Activated B cell treated with CpG ODN at 0.5 μM for 24 hours (primary cell): ENCODE measurements around the gene BRD7. TPM values are rescaled to one million over a fixed set of nuclear protein-coding genes. Genes with fewer than 3 reads are reported as not detected.
A peak's percentile ranks its signal among the peaks of the same experiment; 100 is the strongest.

Source experiments
- ATAC-seq: fragments of 200-7000 bp; cut with Tn5 transposase; one replicate; pipeline ENCODE4 v1.10.0; 2021; ENCODE audit warnings: low read depth, mild to moderate bottlenecking, moderate library complexity
- CTCF ChIA-PET: fragments of 350-600 bp; sonication (Branson Sonifier 250); formaldehyde crosslinking; loops from one replicate; lab custom pipeline; 2021; ENCODE audit warnings: antibody characterized with exemption; lab: Charles Lee
- POLR2A ChIA-PET: fragments of 350-600 bp; sonication (Branson Sonifier 250); formaldehyde crosslinking; loops from one replicate; lab custom pipeline; 2021; ENCODE audit warnings: antibody characterized with exemption; lab: Charles Lee
- DNase-seq: peaks from one replicate; pipeline ENCODE4 v3.0.0; 2022
- H3K27ac Mint-ChIP-seq: one replicate; pipeline ENCODE4 v1.8.0; 2020; ENCODE audit warnings: mixed read lengths
- H3K27me3 Mint-ChIP-seq: one replicate; pipeline ENCODE4 v1.8.0; 2021; ENCODE audit warnings: mixed read lengths
- H3K36me3 Mint-ChIP-seq: one replicate; pipeline ENCODE4 v1.8.0; 2021; ENCODE audit warnings: low read depth, mixed read lengths
- H3K4me1 Mint-ChIP-seq: one replicate; pipeline ENCODE4 v1.8.0; 2021; ENCODE audit warnings: mixed read lengths
- H3K4me3 Mint-ChIP-seq: one replicate; pipeline ENCODE4 v1.8.0; 2020; ENCODE audit warnings: mild to moderate bottlenecking, mixed read lengths
- H3K9me3 Mint-ChIP-seq: one replicate; pipeline ENCODE4 v1.8.0; 2020; ENCODE audit warnings: mixed read lengths
- intact Hi-C: fragments of 100-400 bp; cut with micrococcal nuclease; formaldehyde crosslinking; loops from one replicate; pipeline ENCODE4 v1.15.1; 2024
- total RNA-seq: library from RNA; stranded (reverse); gene quantifications from 2 replicates; pipeline ENCODE4 v1.2.3, GENCODE V29; 2022
- TF ChIP-seq, protein P1 (sequence below): fragments of 200-600 bp; IDR thresholded peaks from one replicate; pipeline ENCODE4 v1.8.0; 2022; ENCODE audit warnings: antibody characterized with exemption, mild to moderate bottlenecking

BRD7 gene
- total RNA-seq, 1 donor from 2014 or later = 65.2 TPM

- Mint-ChIP-seq H3K27ac (no peak overlapping the region), H3K4me1 (peaks cover 12% of the 10 kb centered on the region), H3K36me3 (peaks cover 65% of the 10 kb centered on the region), H3K4me3 (no peak overlapping the region), H3K27me3 (no peaks in the 10 kb centered on the region), H3K9me3 (no peaks in the 10 kb centered on the region)
- TF ChIP-seq, protein P1, sequence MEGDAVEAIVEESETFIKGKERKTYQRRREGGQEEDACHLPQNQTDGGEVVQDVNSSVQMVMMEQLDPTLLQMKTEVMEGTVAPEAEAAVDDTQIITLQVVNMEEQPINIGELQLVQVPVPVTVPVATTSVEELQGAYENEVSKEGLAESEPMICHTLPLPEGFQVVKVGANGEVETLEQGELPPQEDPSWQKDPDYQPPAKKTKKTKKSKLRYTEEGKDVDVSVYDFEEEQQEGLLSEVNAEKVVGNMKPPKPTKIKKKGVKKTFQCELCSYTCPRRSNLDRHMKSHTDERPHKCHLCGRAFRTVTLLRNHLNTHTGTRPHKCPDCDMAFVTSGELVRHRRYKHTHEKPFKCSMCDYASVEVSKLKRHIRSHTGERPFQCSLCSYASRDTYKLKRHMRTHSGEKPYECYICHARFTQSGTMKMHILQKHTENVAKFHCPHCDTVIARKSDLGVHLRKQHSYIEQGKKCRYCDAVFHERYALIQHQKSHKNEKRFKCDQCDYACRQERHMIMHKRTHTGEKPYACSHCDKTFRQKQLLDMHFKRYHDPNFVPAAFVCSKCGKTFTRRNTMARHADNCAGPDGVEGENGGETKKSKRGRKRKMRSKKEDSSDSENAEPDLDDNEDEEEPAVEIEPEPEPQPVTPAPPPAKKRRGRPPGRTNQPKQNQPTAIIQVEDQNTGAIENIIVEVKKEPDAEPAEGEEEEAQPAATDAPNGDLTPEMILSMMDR = no peak
- POLR2A ChIA-PET = no interaction called here
- CTCF ChIA-PET = no interaction called here
- no peak for DNase-seq
- intact Hi-C loops = no loop called here
- no peak for ATAC-seq
These were observed 78.6 kb downstream of the BRD7 start for GRCh38 chr16:50289950-50290764.

- POLR2A ChIA-PET = no interaction called here
- no peak overlapping the region for H3K4me3 Mint-ChIP-seq
- CTCF ChIA-PET = no interaction called here
These were observed 79.9 kb downstream of the BRD7 start for GRCh38 chr16:50288920-50289319.

GRCh38 chr16:50288026-50288425 lies 80.8 kb downstream of the BRD7 start:
- intact Hi-C loops = no loop called here
- H3K27ac Mint-ChIP-seq = no peak overlapping the region
- ATAC-seq = no peak
- DNase-seq = no peak
- H3K9me3 Mint-ChIP-seq = no peaks in the 10 kb centered on the region
- peaks cover 34% of the 10 kb centered on the region for H3K4me1 Mint-ChIP-seq
- CTCF ChIA-PET = no interaction called here
- no peaks in the 10 kb centered on the region for H3K27me3 Mint-ChIP-seq
- peaks cover 54% of the 10 kb centered on the region for H3K36me3 Mint-ChIP-seq
- H3K4me3 Mint-ChIP-seq = no peak overlapping the region
- POLR2A ChIA-PET = interaction anchor here (16.1 kb wide), 1 partner anchor 19 kb away, joined by 244 read pairs; the partner anchor contains the start of gene ADCY7
- TF ChIP-seq, protein P1 = no peak

More at GRCh38 chr16:50288920-50289319, 79.9 kb downstream of the BRD7 start:
- H3K27me3 Mint-ChIP-seq = no peaks in the 10 kb centered on the region
- H3K4me1 Mint-ChIP-seq = peaks cover 25% of the 10 kb centered on the region
- DNase-seq = no peak
- H3K27ac Mint-ChIP-seq = no peak overlapping the region
- no peaks in the 10 kb centered on the region for H3K9me3 Mint-ChIP-seq
- TF ChIP-seq, protein P1 = no peak
- peaks cover 61% of the 10 kb centered on the region for H3K36me3 Mint-ChIP-seq
- intact Hi-C loops = no loop called here
- ATAC-seq = no peak

DNA sequence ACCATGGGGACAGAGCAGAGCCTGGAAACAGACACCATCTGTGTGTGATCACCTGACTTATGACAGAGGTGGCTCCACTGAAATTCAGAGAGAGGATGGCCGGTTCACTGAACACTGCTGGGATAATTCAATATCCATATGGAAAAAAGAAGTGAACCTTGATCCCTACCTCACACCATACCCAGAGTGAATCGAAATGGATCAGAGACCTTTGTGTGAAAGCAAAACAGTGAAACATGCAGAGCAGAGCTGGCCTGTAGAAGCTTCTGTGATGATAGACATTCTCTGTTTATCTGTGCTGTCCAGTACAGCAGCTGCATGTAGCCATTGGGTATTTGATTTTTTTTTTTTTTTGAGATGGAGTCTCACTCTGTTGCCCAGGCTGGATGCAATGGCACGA lies 82.1 kb downstream of the BRD7 start:
- intact Hi-C loops = no loop called here
- TF ChIP-seq, protein P1 = no peak
- Mint-ChIP-seq H3K36me3 (peaks cover 44% of the 10 kb centered on the region), H3K4me3 (no peak overlapping the region), H3K27ac (peak overlapping the region; percentile 4), H3K9me3 (no peaks in the 10 kb centered on the region), H3K27me3 (no peaks in the 10 kb centered on the region), H3K4me1 (peaks cover 47% of the 10 kb centered on the region)
- POLR2A ChIA-PET = interaction anchor here (0.6 to 16.1 kb wide), 2 partner anchors 18 to 66 kb away, joined by 3 to 244 read pairs; partner anchors contain the start of gene ADCY7
- CTCF ChIA-PET = interaction anchor here (1.5 to 4.4 kb wide), 2 partner anchors 12 to 40 kb away, joined by 5 to 21 read pairs; no protein-coding TSS in a partner anchor
- no peak for ATAC-seq
- DNase-seq = no peak

GRCh38 chr16:50285406-50286003 lies 83.3 kb downstream of the BRD7 start:
- CTCF ChIA-PET = interaction anchor here (1.5 to 4.4 kb wide), 2 partner anchors 11 to 41 kb away, joined by 5 to 21 read pairs; no protein-coding TSS in a partner anchor
- ATAC-seq = no peak
- POLR2A ChIA-PET = interaction anchor here (16.1 kb wide), 1 partner anchor 16 kb away, joined by 244 read pairs; the partner anchor contains the start of gene ADCY7
- intact Hi-C loops = no loop called here
- no peak for DNase-seq
- TF ChIP-seq, protein P1 = no peak
- H3K4me3 Mint-ChIP-seq = no peak overlapping the region
- no peaks in the 10 kb centered on the region for H3K27me3 Mint-ChIP-seq
- no peaks in the 10 kb centered on the region for H3K9me3 Mint-ChIP-seq
- H3K27ac Mint-ChIP-seq = peak overlapping the region; percentile 100
- peaks cover 59% of the 10 kb centered on the region for H3K4me1 Mint-ChIP-seq
- H3K36me3 Mint-ChIP-seq = peaks cover 35% of the 10 kb centered on the region
